Panc1 (cell line): ENCODE measurements around the gene ZFYVE16. TPM values are rescaled to one million over a fixed set of nuclear protein-coding genes. Genes with fewer than 3 reads are reported as not detected.

Experiments
- ATAC-seq: fragments of 200-7000 bp; cut with Tn5 transposase; 2 replicates; pipeline ENCODE4 v1.9.1; 2020; ENCODE audit warnings: mild to moderate bottlenecking, moderate library complexity
- BruUV-seq: library from RNA; stranded (reverse); fragments of 400-500 nt; replicated peaks from 2 replicates; lab custom pipeline; 2021; lab: Mats Ljungman, UMichigan
- CTCF ChIA-PET: fragments of 300-600 bp; sonication (Branson Sonifier 250); formaldehyde crosslinking; loops from one replicate; lab custom pipeline; 2022; ENCODE audit warnings: antibody characterized with exemption; lab: Charles Lee
- POLR2A ChIA-PET: fragments of 300-600 bp; sonication (Branson Sonifier 250); formaldehyde crosslinking; loops from one replicate; lab custom pipeline; 2022; ENCODE audit warnings: antibody characterized with exemption; lab: Charles Lee
- DNase-seq: peaks from one replicate; pipeline ENCODE4 v3.0.0-alpha.2; 2010; ENCODE audit warnings: low read depth, low spot score
- H3K27ac ChIP-seq: 2 replicates; pipeline ENCODE4 v1.5.1; 2011; ENCODE audit warnings: mild to moderate bottlenecking, low read length, inconsistent platforms
- H3K27me3 ChIP-seq: fragments of 200-500 bp; sonication (Bioruptor generic); 2 replicates; pipeline ENCODE4 v1.6.0; 2014; ENCODE audit warnings: low read length, inconsistent platforms; ENCODE audit not compliant: control insufficient read depth, insufficient read depth
- H3K36me3 ChIP-seq: fragments of 200-500 bp; sonication (Bioruptor generic); 2 replicates; pipeline ENCODE4 v1.5.1; 2014; ENCODE audit warnings: inconsistent platforms, mild to moderate bottlenecking, low read length, moderate library complexity; ENCODE audit not compliant: control insufficient read depth, insufficient read depth
- H3K4me1 ChIP-seq: 2 replicates; pipeline ENCODE4 v1.5.1; 2011; ENCODE audit warnings: inconsistent platforms, mild to moderate bottlenecking, low read length, moderate library complexity; ENCODE audit not compliant: control insufficient read depth, insufficient read depth
- H3K4me3 ChIP-seq, 2 experiments: 2 replicates each; pipeline ENCODE4 v1.5.1; 2011 to 2012; ENCODE audit warnings: low read depth in 2 of 2, low read length in 2 of 2, mild to moderate bottlenecking in 2 of 2, inconsistent platforms in 1 of 2, moderate library complexity in 1 of 2
- H3K9me3 ChIP-seq: fragments of 200-500 bp; sonication (Bioruptor generic); 2 replicates; pipeline ENCODE4 v1.5.1; 2014; ENCODE audit warnings: low read depth, mild to moderate bottlenecking, inconsistent platforms, low read length, moderate library complexity; ENCODE audit not compliant: control insufficient read depth, insufficient read depth
- POLR2AphosphoS5 ChIP-seq: IDR thresholded peaks from 2 replicates; pipeline ENCODE4 v1.6.1; 2012; ENCODE audit warnings: mild to moderate bottlenecking, low read depth, low read length, moderate library complexity
- REST ChIP-seq, 2 experiments: IDR thresholded peaks; 2 replicates each; pipeline ENCODE4 v1.6.1; 2011 to 2012; ENCODE audit warnings: low read depth in 2 of 2, control low read depth in 1 of 2, low read length in 1 of 2, mild to moderate bottlenecking in 1 of 2, moderate library complexity in 1 of 2; ENCODE audit not compliant: insufficient read depth in 1 of 2
- SIN3A ChIP-seq: IDR thresholded peaks from 2 replicates; pipeline ENCODE4 v1.6.1; 2012; ENCODE audit warnings: low read depth, mild to moderate bottlenecking, low read length, moderate library complexity, borderline replicate concordance; ENCODE audit not compliant: insufficient read depth
- TCF7L2 ChIP-seq: IDR thresholded peaks from 2 replicates; pipeline ENCODE4 v1.6.1; 2011; ENCODE audit warnings: mild to moderate bottlenecking, low read depth, low read length, inconsistent platforms
- in situ Hi-C: cut with HindIII; loops from 2 replicates; pipeline ENCODE4 v1.10.0; 2016; ENCODE audit warnings: low sequenced_read_pairs, low pct_unique_long_range_greater_than_20kb
- intact Hi-C: fragments of 100-400 bp; cut with micrococcal nuclease; formaldehyde crosslinking; loops from one replicate; pipeline ENCODE4 v1.10.0; 2022; ENCODE audit not compliant: unreplicated experiment
- total RNA-seq: library from RNA; stranded (reverse); gene quantifications from one replicate; pipeline ENCODE4 v1.2.1, GENCODE V29; 2021; ENCODE audit not compliant: unreplicated experiment
- TF ChIP-seq, protein P1 (sequence below): fragments of 450-650 bp; IDR thresholded peaks from 2 replicates; pipeline ENCODE4 v1.5.1; 2017; ENCODE audit warnings: mild to moderate bottlenecking

The ZFYVE16 gene
- total RNA-seq, 1 experiment from 2014 or later: 54.6 TPM

DNA sequence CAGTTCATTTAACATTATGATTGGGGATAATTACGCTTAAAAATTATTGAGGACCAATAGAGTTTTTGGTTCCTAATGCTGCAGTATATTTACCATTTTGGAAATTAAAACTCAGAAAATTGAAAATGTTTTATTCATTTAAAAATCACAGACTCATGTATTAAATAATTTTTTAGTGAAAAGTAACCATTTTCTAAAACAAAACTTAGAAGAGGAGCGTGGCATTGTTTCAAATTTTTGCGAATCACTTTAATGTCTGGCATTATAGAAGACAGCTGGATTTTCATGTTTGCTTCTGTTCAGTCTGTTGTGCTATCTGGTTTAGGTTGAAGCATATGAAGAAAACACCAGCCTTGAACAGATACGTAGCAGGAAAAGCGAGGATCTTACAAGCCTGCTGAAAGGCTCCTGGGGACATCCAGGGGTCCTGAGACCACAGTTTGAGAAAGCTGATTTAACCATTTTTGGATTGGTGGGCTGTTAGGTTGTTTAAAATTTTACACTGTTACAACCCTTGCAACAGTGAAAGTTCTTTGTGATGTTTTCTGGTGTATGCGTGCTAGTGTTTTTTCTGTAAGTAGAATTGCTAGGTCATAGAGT lies 1.6 kb downstream of the ZFYVE16 start:
- Histone ChIP-seq H3K36me3 (no peaks in the 10 kb centered on the region; the same call in 1 of the 2 replicates), H3K27me3 (no peaks in the 10 kb centered on the region), H3K9me3 (no peaks in the 10 kb centered on the region), H3K27ac (peak overlapping the region; percentile 84), H3K4me3 (peak overlapping the region; percentile 88 to 89), H3K4me1 (peaks cover 8% of the 10 kb centered on the region; the same call in 1 of the 2 replicates)
- ChIA-PET POLR2A (interaction anchor here (0.7 kb wide), 1 partner anchor 608 kb away, joined by 3 read pairs; no protein-coding TSS in a partner anchor), CTCF (no interaction called here)
- in situ Hi-C loops (no loop called here), intact Hi-C loops (no loop called here)
- BruUV-seq: no TSS peak
- ATAC-seq (no peak), DNase-seq (no peak)
- TF ChIP-seq TCF7L2 (no peak), SIN3A (no peak), POLR2AphosphoS5 (no peak), REST (IDR thresholded peaks at IDR 0.05; ENCODE audit: insufficient read depth in 1 of 2, low read depth in 2 of 2, low read length in 1 of 2) (no peak)
- TF ChIP-seq, protein P1, sequence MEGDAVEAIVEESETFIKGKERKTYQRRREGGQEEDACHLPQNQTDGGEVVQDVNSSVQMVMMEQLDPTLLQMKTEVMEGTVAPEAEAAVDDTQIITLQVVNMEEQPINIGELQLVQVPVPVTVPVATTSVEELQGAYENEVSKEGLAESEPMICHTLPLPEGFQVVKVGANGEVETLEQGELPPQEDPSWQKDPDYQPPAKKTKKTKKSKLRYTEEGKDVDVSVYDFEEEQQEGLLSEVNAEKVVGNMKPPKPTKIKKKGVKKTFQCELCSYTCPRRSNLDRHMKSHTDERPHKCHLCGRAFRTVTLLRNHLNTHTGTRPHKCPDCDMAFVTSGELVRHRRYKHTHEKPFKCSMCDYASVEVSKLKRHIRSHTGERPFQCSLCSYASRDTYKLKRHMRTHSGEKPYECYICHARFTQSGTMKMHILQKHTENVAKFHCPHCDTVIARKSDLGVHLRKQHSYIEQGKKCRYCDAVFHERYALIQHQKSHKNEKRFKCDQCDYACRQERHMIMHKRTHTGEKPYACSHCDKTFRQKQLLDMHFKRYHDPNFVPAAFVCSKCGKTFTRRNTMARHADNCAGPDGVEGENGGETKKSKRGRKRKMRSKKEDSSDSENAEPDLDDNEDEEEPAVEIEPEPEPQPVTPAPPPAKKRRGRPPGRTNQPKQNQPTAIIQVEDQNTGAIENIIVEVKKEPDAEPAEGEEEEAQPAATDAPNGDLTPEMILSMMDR: no peak

- TSS peak; percentile 4 for BruUV-seq
- no peak for ATAC-seq
- no peaks in the 10 kb centered on the region for H3K27me3 ChIP-seq
- CTCF ChIA-PET: no interaction called here
- H3K36me3 ChIP-seq: no peaks in the 10 kb centered on the region; the same call in 1 of the 2 replicates
- peaks cover 8% of the 10 kb centered on the region; the same call in 1 of the 2 replicates for H3K4me1 ChIP-seq
- intact Hi-C loops (no loop called here), in situ Hi-C loops (no loop called here)
- no peak overlapping the region for H3K4me3 ChIP-seq
- POLR2A ChIA-PET: interaction anchor here (0.8 kb wide), 1 partner anchor 67 kb away, joined by 3 read pairs; no protein-coding TSS in a partner anchor
- no peaks in the 10 kb centered on the region for H3K9me3 ChIP-seq
- no peak for TF ChIP-seq SIN3A
- TF ChIP-seq REST (IDR thresholded peaks at IDR 0.05; ENCODE audit: insufficient read depth in 1 of 2, low read depth in 2 of 2, low read length in 1 of 2): no peak
- TF ChIP-seq TCF7L2: no peak
- TF ChIP-seq, protein P1: no peak
- no peak for TF ChIP-seq POLR2AphosphoS5
- H3K27ac ChIP-seq: no peak overlapping the region
- no peak for DNase-seq
Measured at GRCh38 chr5:80411589-80412219, 3.8 kb downstream of the ZFYVE16 start.
